DMS 273 (cell line): ENCODE measurements around the gene KCNQ2.

Experiments used
- DNase-seq: peaks from one replicate; lab custom pipeline; 2025; ENCODE audit not compliant: unreplicated experiment; lab: John Stamatoyannopoulos, UW

Gene KCNQ2

GRCh38 chr20:63471981-63472831 lies at the start of gene KCNQ2:
Gene KCNQ2, minus strand, starts transcription at chr20:63472655. Its CDS starts 192 bp downstream, at chr20:63472463.
- peak; percentile 81 for DNase-seq

GRCh38 chr20:63521602-63522001 lies 49.1 kb upstream of the KCNQ2 start:
- DNase-seq = no peak

- DNase-seq = peak; percentile 86
These were observed 48.6 kb upstream of the KCNQ2 start for GRCh38 chr20:63520934-63521601.

- DNase-seq = peak; percentile 92
These were observed 48.1 kb upstream of the KCNQ2 start, which contains the start of gene PPDPF for GRCh38 chr20:63520504-63520933. Gene PPDPF, plus strand, starts transcription at chr20:63520765. Its CDS starts 544 bp downstream, at chr20:63521309.

GRCh38 chr20:63519668-63520503 lies 47.4 kb upstream of the KCNQ2 start:
- peak; percentile 82 for DNase-seq

GRCh38 chr20:63518946-63519667 lies 46.7 kb upstream of the KCNQ2 start:
- no peak for DNase-seq

GRCh38 chr20:63518351-63518861 lies 46.0 kb upstream of the KCNQ2 start:
- no peak for DNase-seq

- no peak for DNase-seq
These were observed 45.2 kb upstream of the KCNQ2 start for GRCh38 chr20:63517376-63518309.

- peak; percentile 45 for DNase-seq
These were observed 42.1 kb upstream of the KCNQ2 start for GRCh38 chr20:63514520-63514919.

GRCh38 chr20:63513207-63513606 lies 40.8 kb upstream of the KCNQ2 start:
- no peak for DNase-seq

- DNase-seq = no peak
These were observed 36.7 kb upstream of the KCNQ2 start for GRCh38 chr20:63509088-63509564.

- no peak for DNase-seq
These were observed 35.8 kb upstream of the KCNQ2 start for GRCh38 chr20:63508072-63508768.

- no peak for DNase-seq
These were observed 34.8 kb upstream of the KCNQ2 start for GRCh38 chr20:63507083-63507743.

- no peak for DNase-seq
These were observed 33.3 kb upstream of the KCNQ2 start for GRCh38 chr20:63505723-63506122.

GRCh38 chr20:63505281-63505680 lies 32.8 kb upstream of the KCNQ2 start:
- DNase-seq = no peak

GRCh38 chr20:63504642-63505041 lies 32.2 kb upstream of the KCNQ2 start:
- DNase-seq = no peak

GRCh38 chr20:63503524-63503923 lies 31.1 kb upstream of the KCNQ2 start:
- DNase-seq = no peak

- peak; percentile 78 for DNase-seq
These were observed 30.3 kb upstream of the KCNQ2 start for GRCh38 chr20:63502671-63503172.
